NK-92 (cell line): Measurements from ENCODE around the gene TUT4.

Source experiments
- DNase-seq: peaks from one replicate; lab custom pipeline; 2025; ENCODE audit not compliant: unreplicated experiment; lab: John Stamatoyannopoulos, UW

Gene TUT4

GRCh38 chr1:52534928-52535764 is 17.7 kb downstream of the TUT4 start:
- no peak for DNase-seq

DNA sequence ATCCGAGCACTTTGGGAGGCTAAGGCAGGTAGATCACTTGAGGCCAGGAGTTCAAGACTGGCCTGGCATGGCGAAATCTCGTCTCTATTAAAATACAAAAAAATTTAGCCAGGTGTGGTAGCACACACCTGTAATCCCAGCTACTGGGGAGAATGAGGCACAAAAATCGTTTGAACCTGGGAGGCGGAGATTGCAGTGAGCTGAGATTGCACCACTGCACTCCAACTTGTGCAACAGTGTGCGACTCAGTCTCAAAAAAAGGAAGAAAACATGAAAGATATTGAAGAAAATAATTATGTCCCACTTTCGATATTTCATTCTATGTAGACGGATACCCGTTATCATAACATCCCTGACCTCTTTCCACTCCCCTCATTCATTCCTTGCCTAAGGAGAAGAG is 19.2 kb downstream of the TUT4 start:
- DNase-seq = no peak

- DNase-seq = no peak
Observed at GRCh38 chr1:52532731-52533327, 20.1 kb downstream of the TUT4 start.

- DNase-seq = no peak
Observed at GRCh38 chr1:52532247-52532646, 20.6 kb downstream of the TUT4 start.

GRCh38 chr1:52531249-52531872 is 21.5 kb downstream of the TUT4 start:
- no peak for DNase-seq

DNA sequence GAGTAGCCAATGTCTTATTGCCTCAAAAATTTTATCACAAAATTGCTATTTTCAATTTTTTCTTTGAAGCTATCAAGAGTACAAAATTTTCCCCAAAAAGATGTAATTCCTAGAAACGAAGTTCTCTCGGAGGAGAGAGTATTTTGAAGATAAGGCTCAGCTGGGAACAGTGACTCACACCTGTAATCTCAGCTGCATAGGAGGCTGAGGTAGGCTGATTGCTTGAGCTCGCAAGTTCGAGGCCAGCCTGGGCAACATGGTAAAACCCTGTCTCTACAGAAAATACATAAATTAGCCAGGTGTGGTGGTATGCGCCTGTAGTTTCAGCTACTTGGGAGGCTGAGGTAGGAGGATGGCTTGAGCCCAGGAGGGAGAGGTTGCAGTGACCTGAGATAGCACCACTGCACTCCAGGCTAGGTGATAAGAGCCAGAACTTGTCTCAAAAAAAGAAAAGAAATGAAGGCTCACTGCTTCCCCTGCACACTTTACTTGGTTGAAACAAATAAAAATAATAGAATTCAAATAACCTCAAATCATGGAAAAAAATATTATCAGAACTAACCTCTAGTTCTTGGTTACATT is 22.2 kb downstream of the TUT4 start:
- DNase-seq = no peak

GRCh38 chr1:52523376-52523775 is 29.5 kb downstream of the TUT4 start:
- DNase-seq = no peak

- no peak for DNase-seq
Observed at GRCh38 chr1:52520148-52520547, 32.7 kb downstream of the TUT4 start.

DNA sequence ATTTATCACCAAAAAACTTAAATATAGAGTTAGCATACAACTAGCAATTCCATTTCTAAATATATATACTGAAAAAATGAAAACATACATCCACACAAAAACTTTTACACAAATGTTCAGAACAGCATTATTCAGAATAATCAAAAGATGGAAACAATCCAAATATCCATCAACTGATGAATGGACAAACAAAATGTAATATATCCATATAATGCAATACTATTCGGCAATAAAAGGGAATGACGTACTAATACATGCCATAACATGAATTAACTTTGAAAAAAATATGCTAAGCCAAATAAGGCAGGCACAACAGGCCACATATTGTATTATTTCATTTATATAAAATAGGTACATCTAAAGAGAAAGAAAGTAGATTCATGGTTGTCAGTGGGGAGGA is 33.9 kb downstream of the TUT4 start:
- DNase-seq = no peak

GRCh38 chr1:52511851-52512615 is 40.9 kb downstream of the TUT4 start:
- no peak for DNase-seq

DNA sequence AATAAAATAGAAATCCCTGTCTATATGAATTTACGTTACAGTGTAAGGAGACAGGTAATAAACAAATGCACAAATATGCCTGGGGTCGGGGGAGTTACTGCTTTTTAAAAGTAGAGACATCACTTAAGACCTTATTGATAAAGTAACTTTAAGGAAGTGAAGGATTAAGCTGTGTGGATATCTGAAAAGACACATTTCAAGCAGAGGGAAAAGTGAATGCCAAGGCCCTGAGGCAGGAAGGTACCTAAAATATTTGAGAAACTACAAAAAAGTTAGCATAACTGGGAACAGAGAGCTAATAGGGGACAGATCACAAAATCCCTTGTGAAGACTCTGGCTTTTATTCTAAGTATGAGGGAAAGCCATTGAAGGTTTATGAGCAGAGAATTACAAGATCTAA is 41.5 kb downstream of the TUT4 start:
- DNase-seq = no peak

- DNase-seq = no peak
Observed at GRCh38 chr1:52506920-52507546, 45.9 kb downstream of the TUT4 start.

DNA sequence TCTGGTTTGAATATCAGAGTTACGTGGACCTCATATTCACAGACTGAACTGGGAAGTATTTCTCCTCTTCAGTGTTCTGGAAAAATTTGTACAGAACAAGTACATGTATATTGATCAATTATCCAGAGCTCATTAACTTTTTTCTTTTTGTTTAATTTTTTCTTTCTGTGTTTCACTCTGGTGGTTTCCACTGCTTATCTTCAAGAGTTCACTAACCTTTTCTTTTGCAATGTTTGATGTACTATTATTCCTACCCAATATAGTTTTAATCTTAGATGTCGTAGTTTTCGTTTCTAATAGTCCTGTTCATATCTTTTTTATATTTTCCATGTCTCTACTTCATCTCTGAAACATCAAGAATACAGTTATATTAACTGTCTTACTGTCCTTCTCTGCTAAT is 46.5 kb downstream of the TUT4 start:
- no peak for DNase-seq

GRCh38 chr1:52504720-52505119 is 48.2 kb downstream of the TUT4 start:
- no peak for DNase-seq

DNA sequence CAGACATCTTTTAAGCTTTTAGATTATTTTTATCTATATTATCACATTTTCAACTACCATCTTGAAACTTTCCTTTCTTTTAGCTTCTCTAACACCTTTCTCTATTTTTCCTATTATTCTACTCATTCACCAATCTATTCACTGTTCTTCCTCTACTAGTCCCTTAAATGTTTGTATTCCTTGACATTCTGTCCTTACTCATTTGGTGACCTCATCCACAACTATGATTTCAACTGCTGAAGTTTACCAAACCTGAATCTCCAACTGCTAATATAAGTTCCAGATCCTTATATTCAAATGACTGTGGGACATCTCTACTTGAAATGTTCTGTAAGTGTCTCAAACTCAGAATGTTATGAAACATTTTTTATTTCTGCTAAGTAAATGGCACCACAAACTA is 49.2 kb downstream of the TUT4 start:
- no peak for DNase-seq

GRCh38 chr1:52502789-52503188 is 50.1 kb downstream of the TUT4 start:
- no peak for DNase-seq

GRCh38 chr1:52487632-52488031 is 65.3 kb downstream of the TUT4 start:
- no peak for DNase-seq

DNA sequence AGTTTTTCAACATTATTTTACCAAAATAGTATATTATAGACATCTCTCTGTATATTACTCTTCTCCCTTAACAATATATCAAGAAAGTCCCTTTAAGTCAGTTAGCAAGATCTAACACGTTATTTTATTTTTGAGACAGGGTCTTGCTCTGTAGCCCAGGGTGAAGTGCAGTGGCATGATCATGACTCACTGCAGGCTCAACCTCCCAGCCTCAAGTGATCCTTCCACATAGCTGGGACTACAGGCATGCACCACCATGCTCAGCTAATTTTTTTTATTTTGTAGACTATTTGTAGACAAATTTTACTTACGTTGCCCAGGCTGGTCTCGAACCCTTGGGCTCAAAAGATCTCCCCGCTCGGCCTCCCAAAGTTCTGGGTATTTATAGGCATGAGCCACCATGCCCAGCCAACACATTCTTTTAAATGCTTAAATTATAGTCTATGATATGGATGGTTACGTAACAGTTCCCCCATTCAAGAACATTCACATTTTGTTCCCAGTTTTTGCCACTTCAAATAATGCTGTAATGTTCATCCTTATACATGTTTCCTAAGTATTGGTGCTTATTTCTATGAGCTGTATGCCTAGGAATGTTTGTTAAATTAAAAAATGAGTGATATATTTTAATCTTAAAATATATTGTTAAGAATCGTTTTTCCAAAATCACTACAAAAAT is 70.4 kb downstream of the TUT4 start:
- DNase-seq = no peak

DNA sequence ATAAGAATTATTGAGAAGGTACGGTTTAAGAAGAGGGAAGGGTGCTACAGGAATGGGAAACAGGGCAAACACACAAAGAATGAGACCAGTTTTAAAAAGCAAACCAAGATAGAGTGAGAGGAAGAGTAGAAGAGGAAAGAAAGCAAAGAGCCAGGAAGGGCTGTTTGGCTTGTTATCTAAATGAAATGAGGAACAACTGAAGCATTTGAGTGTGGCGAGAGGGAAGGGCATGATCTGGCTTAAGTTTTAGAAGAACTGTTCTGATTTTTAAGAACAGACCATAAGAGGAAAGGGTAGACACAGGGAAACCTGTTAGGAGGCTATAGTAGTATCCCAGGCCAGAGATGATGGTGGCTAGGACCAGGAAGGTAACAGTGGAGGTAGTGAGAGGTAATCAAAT is 73.8 kb downstream of the TUT4 start:
- no peak for DNase-seq

DNA sequence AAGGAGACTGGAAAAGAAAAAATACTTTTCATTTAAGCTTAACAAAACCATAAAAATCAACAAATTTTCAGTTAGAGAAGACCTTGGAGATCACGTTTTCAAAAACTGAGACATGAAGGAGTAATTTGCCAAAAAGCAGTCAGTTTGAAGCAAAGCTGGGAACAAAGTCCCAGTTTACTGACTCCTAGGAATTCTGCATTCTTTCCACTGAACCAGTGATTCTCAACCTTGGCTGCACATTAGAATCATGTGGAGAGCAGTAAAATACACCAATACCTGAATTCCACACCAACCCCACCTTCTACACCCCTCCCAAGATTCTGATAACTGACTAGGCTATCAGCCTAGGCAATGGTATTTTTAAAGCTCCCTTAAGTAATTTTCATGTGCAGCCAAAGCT is 75.0 kb downstream of the TUT4 start:
- no peak for DNase-seq
